HepG2 (cell line): ENCODE measurements around the gene MTX1.
"Not testable (repeated sequence)": the region's sequence is repeated elsewhere in the genome, so short reads cannot be mapped to it uniquely, and the experiment has no call there.

ENCODE experiments used
- MTF1 ChIP-seq: sonication (generic); formaldehyde crosslinking; IDR thresholded peaks from 2 replicates; pipeline ENCODE4 v1.5.0; 2020; ENCODE audit warnings: missing genetic modification reagents
- SETDB1 ChIP-seq: sonication (generic); formaldehyde crosslinking; IDR thresholded peaks from 2 replicates; pipeline ENCODE4 v1.5.1; 2020; ENCODE audit warnings: missing genetic modification reagents, mild to moderate bottlenecking, borderline replicate concordance
- SIN3A ChIP-seq: IDR thresholded peaks from 2 replicates; pipeline ENCODE4 v1.6.1; 2011; ENCODE audit warnings: low read depth, mild to moderate bottlenecking, control low read depth, low read length, borderline replicate concordance
- TBL1XR1 ChIP-seq: fragments of 150-350 bp; IDR thresholded peaks from 2 replicates; pipeline ENCODE4 v1.6.1; 2014; ENCODE audit warnings: borderline replicate concordance, low read length; ENCODE audit not compliant: partially characterized antibody
- ZNF816 ChIP-seq: sonication (generic); formaldehyde crosslinking; IDR thresholded peaks from 2 replicates; pipeline ENCODE4 v1.8.0; 2022; ENCODE audit warnings: missing genetic modification reagents, mild to moderate bottlenecking, borderline replicate concordance

GRCh38 chr1:155225404-155225759, 16.9 kb downstream of the MTX1 start:
- not testable (repeated sequence) for TF ChIP-seq TBL1XR1, ZNF816, SIN3A, SETDB1, MTF1
